ENCODE results near the gene PCDHA1. TPM values are rescaled to one million over a fixed set of nuclear protein-coding genes. Genes with fewer than 3 reads are reported as not detected.

The PCDHA1 gene
- total and polyA plus RNA-seq, 8 donors, result 0.37 TPM; not detected in 7

- TF ChIP-seq POLR2A (IDR thresholded peaks at IDR 0.05) (no peak), POLR2AphosphoS5 (IDR thresholded peaks at IDR 0.05) (no peak), EP300 (IDR thresholded peaks at IDR 0.05) (no peak), CTCF (IDR thresholded peaks at IDR 0.05) (no peak)
- H3K27me3 ChIP-seq, result no peaks in the 10 kb centered on the region
- DNase-seq, result no peak
- H3K4me1 ChIP-seq, result no peaks in the 10 kb centered on the region
- 77 to 84% (median 80%) methylated on average over 5 of the region's 5 CpGs for WGBS, 5 donors
- H3K27ac ChIP-seq, result no peak overlapping the region
- H3K9me3 ChIP-seq, result no peaks in the 10 kb centered on the region
- intact Hi-C loops (cut with DNase I; ENCODE audit: low total_unique reads), result no loop called here
- H3K4me3 ChIP-seq, result no peak overlapping the region
- no peaks in the 10 kb centered on the region for H3K36me3 ChIP-seq
Observed at GRCh38 chr5:140988608-140989007, 202.7 kb downstream of the PCDHA1 start.

DNA sequence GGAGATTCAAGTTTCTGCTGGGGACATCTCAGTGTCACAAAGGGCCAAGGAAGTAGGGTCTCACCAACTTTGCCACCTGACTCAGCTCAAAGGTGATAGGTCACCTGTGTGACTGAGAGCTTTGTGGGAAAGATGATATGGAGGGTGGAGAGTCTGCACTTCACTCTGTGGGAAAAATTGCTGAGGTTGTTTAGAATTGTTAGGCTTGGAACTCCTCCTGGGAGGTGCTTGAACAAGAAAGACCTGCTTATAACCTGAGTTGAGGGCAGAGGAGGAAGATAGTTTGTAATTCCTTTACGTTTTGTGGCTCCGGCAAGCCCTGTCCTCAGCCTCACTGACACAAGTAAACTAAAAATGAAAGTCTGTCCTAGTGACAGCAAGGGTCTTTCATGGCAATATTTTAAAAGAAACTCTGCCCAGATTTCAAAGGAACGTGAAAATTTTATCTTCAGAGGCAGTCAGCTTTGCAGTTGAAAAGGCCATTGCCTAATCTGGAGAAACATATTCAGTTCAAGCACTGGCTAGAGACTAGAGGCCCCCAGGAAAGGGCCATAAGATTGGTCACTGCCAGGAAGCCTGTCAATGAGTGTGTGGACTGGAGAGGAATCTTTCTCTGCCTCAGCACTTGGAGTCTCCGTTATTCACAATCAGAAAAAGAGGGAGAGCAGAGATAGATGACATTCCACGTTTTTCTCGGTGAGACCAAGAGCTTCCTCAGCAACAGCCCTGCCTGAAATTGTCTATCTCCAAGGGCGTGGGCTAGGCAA, 203.5 kb downstream of the PCDHA1 start:
- intact Hi-C loops (cut with DNase I; ENCODE audit: low total_unique reads), result no loop called here
- no peak for TF ChIP-seq CTCF (IDR thresholded peaks at IDR 0.05)
- no peak for TF ChIP-seq EP300 (IDR thresholded peaks at IDR 0.05)
- no peak for TF ChIP-seq POLR2A (IDR thresholded peaks at IDR 0.05)
- no peak for TF ChIP-seq POLR2AphosphoS5 (IDR thresholded peaks at IDR 0.05)
- Histone ChIP-seq H3K27ac (no peak overlapping the region), H3K4me3 (no peak overlapping the region), H3K27me3 (no peaks in the 10 kb centered on the region), H3K4me1 (no peaks in the 10 kb centered on the region), H3K9me3 (no peaks in the 10 kb centered on the region), H3K36me3 (no peaks in the 10 kb centered on the region)
- WGBS, 5 donors, result 59 to 71% (median 67%) methylated on average over 7 of the region's 7 CpGs
- DNase-seq, result no peak

DNA sequence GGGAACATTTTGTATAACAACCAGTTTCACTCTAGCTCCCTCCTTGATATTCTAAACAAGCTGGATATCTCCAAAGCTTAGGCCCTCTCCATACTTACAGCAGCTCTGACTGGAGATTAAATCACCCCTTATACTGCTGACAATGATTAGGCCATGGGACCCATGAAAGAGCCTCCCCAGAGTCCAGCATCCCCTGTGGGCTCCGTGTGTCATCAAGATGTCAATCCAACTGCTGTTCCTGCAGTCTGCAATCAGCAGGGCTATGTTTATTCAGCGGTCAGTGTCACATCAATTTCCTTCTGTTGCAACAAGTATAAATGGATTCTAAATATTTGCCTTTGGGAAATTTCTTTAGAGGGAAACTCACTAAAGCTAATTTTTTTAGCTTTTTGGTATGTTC, 206.9 kb downstream of the PCDHA1 start:
- TF ChIP-seq POLR2A (IDR thresholded peaks at IDR 0.05), result no peak
- TF ChIP-seq POLR2AphosphoS5 (IDR thresholded peaks at IDR 0.05), result no peak
- TF ChIP-seq EP300 (IDR thresholded peaks at IDR 0.05), result no peak
- no peak for TF ChIP-seq CTCF (IDR thresholded peaks at IDR 0.05)
- no peak overlapping the region for H3K27ac ChIP-seq

DNA sequence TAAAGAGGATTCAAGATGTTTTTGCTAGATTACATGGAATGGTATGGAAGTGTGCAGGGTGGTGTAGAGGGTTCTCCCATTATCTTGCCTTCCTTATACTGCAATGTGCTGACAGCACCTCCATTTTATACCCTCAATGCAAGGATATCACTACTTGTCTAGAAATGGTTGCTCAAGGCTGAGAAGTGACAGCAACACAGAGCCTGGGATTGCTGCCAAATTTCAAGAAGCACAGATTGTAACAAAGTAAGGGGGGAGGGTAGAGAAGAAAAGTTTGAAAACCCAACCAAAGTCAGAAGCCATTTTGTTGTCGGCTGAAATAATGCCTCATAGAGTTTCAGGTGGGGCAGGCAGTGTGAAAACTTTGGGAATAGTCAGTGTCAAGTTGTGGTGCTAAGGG, 210.1 kb downstream of the PCDHA1 start:
- WGBS, 5 donors, result 69 to 85% (median 82%) methylated on average over 1 of the region's 1 CpG
- intact Hi-C loops (cut with DNase I; ENCODE audit: low total_unique reads), result no loop called here
- Histone ChIP-seq H3K4me3 (no peak overlapping the region), H3K36me3 (no peaks in the 10 kb centered on the region), H3K27ac (no peak overlapping the region), H3K4me1 (no peaks in the 10 kb centered on the region), H3K9me3 (no peaks in the 10 kb centered on the region), H3K27me3 (no peaks in the 10 kb centered on the region)
- peak in 1 of 2 donors; percentile 23 for DNase-seq
- no peak for TF ChIP-seq POLR2AphosphoS5 (IDR thresholded peaks at IDR 0.05)
- TF ChIP-seq CTCF (IDR thresholded peaks at IDR 0.05), result no peak
- no peak for TF ChIP-seq POLR2A (IDR thresholded peaks at IDR 0.05)
- TF ChIP-seq EP300 (IDR thresholded peaks at IDR 0.05), result no peak

More for the DNA sequence above, 206.9 kb downstream of the PCDHA1 start:
- Histone ChIP-seq H3K4me3 (no peak overlapping the region), H3K9me3 (no peaks in the 10 kb centered on the region), H3K4me1 (no peaks in the 10 kb centered on the region), H3K36me3 (no peaks in the 10 kb centered on the region), H3K27me3 (no peaks in the 10 kb centered on the region)
- intact Hi-C loops (cut with DNase I; ENCODE audit: low total_unique reads), result no loop called here
- 56 to 65% (median 58%) methylated on average over 2 of the region's 2 CpGs for WGBS, 5 donors
- DNase-seq, result no peak
